RWPE2 (cell line): ENCODE data around the gene F2.

Source experiments
- ATAC-seq: fragments of 200-7000 bp; cut with Tn5 transposase; 3 replicates; pipeline ENCODE4 v1.9.1; 2021; ENCODE audit warnings: low read depth
- DNase-seq: peaks from one replicate; pipeline ENCODE4 v3.0.0-alpha.2; 2020; ENCODE audit warnings: low spot score
- H3K27ac ChIP-seq: fragments of 450-650 bp; 2 replicates; pipeline ENCODE4 v1.5.1; 2017; ENCODE audit warnings: mild to moderate bottlenecking; ENCODE audit not compliant: poor library complexity, severe bottlenecking
- H3K27me3 ChIP-seq: fragments of 250-450 bp; sonication (Bioruptor Pico); 2 replicates; pipeline ENCODE4 v1.5.1; 2021; ENCODE audit warnings: mild to moderate bottlenecking, moderate library complexity; ENCODE audit not compliant: insufficient read depth, poor library complexity, severe bottlenecking
- H3K36me3 ChIP-seq: fragments of 250-450 bp; sonication (Bioruptor Pico); 2 replicates; pipeline ENCODE4 v1.5.1; 2020; ENCODE audit warnings: low read depth, mild to moderate bottlenecking, moderate library complexity
- H3K4me1 ChIP-seq: fragments of 250-450 bp; sonication (Bioruptor Pico); 2 replicates; pipeline ENCODE4 v1.5.1; 2021; ENCODE audit warnings: mild to moderate bottlenecking, moderate library complexity; ENCODE audit not compliant: insufficient read depth, poor library complexity, severe bottlenecking
- H3K4me3 ChIP-seq: fragments of 250-450 bp; sonication (Bioruptor Pico); 2 replicates; pipeline ENCODE4 v1.5.1; 2021; ENCODE audit warnings: mild to moderate bottlenecking, moderate library complexity; ENCODE audit not compliant: severe bottlenecking
- H3K9me3 ChIP-seq: fragments of 250-450 bp; sonication (Bioruptor Pico); 2 replicates; pipeline ENCODE4 v1.5.1; 2021; ENCODE audit warnings: mild to moderate bottlenecking, moderate library complexity; ENCODE audit not compliant: severe bottlenecking
- CTCF ChIP-seq: fragments of 450-650 bp; IDR thresholded peaks from one replicate; pipeline ENCODE4 v1.5.1; 2017; ENCODE audit warnings: mild to moderate bottlenecking, moderate library complexity; ENCODE audit not compliant: poor library complexity, severe bottlenecking

The F2 gene

GRCh38 chr11:46725338-46726205 is 6.6 kb downstream of the F2 start:
- no peak for TF ChIP-seq CTCF

GRCh38 chr11:46726206-46726862 is 7.3 kb downstream of the F2 start:
- DNase-seq: no peak
- Histone ChIP-seq H3K27me3 (no peaks in the 10 kb centered on the region), H3K4me3 (no peak overlapping the region), H3K36me3 (no peaks in the 10 kb centered on the region), H3K27ac (no peak overlapping the region), H3K9me3 (no peaks in the 10 kb centered on the region), H3K4me1 (no peaks in the 10 kb centered on the region)
- ATAC-seq: no peak
- no peak for TF ChIP-seq CTCF

More at GRCh38 chr11:46725338-46726205, 6.6 kb downstream of the F2 start:
- DNase-seq (no peak), ATAC-seq (no peak)
- H3K36me3 ChIP-seq: no peaks in the 10 kb centered on the region
- no peaks in the 10 kb centered on the region for H3K9me3 ChIP-seq
- no peak overlapping the region for H3K27ac ChIP-seq
- no peaks in the 10 kb centered on the region for H3K27me3 ChIP-seq
- no peak overlapping the region for H3K4me3 ChIP-seq
- H3K4me1 ChIP-seq: no peaks in the 10 kb centered on the region

GRCh38 chr11:46727952-46728658 is 9.1 kb downstream of the F2 start:
- H3K4me1 ChIP-seq: no peaks in the 10 kb centered on the region
- ATAC-seq (no peak; the same call in 2 of the 3 replicates), DNase-seq (no peak)
- H3K4me3 ChIP-seq: no peak overlapping the region
- H3K9me3 ChIP-seq: no peaks in the 10 kb centered on the region
- H3K27ac ChIP-seq: no peak overlapping the region
- TF ChIP-seq CTCF: no peak
- H3K27me3 ChIP-seq: no peaks in the 10 kb centered on the region
- H3K36me3 ChIP-seq: no peaks in the 10 kb centered on the region

- H3K27ac ChIP-seq: no peak overlapping the region
- no peak overlapping the region for H3K4me3 ChIP-seq
- H3K9me3 ChIP-seq: no peaks in the 10 kb centered on the region
- ATAC-seq (no peak), DNase-seq (no peak)
- H3K27me3 ChIP-seq: no peaks in the 10 kb centered on the region
- no peak for TF ChIP-seq CTCF
- H3K36me3 ChIP-seq: no peaks in the 10 kb centered on the region
- no peaks in the 10 kb centered on the region for H3K4me1 ChIP-seq
These were observed 9.6 kb downstream of the F2 start for GRCh38 chr11:46728659-46729040.
